PFSK-1 (cell line): ENCODE data around the gene CEP135.

ENCODE experiments used
- POLR2AphosphoS5 ChIP-seq: IDR thresholded peaks from 2 replicates; pipeline ENCODE4 v1.6.1; 2012; ENCODE audit warnings: low read depth, mild to moderate bottlenecking, control low read depth, low read length, moderate library complexity
- REST ChIP-seq, 2 experiments: IDR thresholded peaks; 2 replicates each; pipeline versions ENCODE4 v1.6.1 to v1.8.0; 2011 to 2012; ENCODE audit warnings: low read depth in 2 of 2, low read length in 2 of 2, control low read depth in 1 of 2, inconsistent platforms in 1 of 2, mild to moderate bottlenecking in 1 of 2, moderate library complexity in 1 of 2; ENCODE audit not compliant: insufficient read depth in 1 of 2
- SIN3A ChIP-seq: IDR thresholded peaks from 2 replicates; pipeline ENCODE4 v1.6.1; 2012; ENCODE audit warnings: mild to moderate bottlenecking, low read length, moderate library complexity, borderline replicate concordance; ENCODE audit not compliant: insufficient read depth
- TAF1 ChIP-seq: IDR thresholded peaks from 2 replicates; pipeline ENCODE4 v1.6.1; 2012; ENCODE audit warnings: low read length, control low read depth, borderline replicate concordance; ENCODE audit not compliant: insufficient read depth

GRCh38 chr4:56003606-56004005 lies 54.9 kb downstream of the CEP135 start:
- TF ChIP-seq POLR2AphosphoS5: no peak
- no peak for TF ChIP-seq REST (IDR thresholded peaks at IDR 0.05; ENCODE audit: insufficient read depth in 1 of 2, low read depth in 2 of 2, low read length in 2 of 2)
- TF ChIP-seq SIN3A: no peak
- no peak for TF ChIP-seq TAF1
